BE2C (cell line): Measurements from ENCODE around the gene ZP2.
"Not testable (repeated sequence)": the region's sequence is repeated elsewhere in the genome, so short reads cannot be mapped to it uniquely, and the experiment has no call there.

ENCODE experiments used
- DNase-seq: peaks from one replicate; pipeline ENCODE4 v3.0.0-alpha.2; 2020
- H3K27me3 ChIP-seq: fragments of 250-450 bp; sonication (Bioruptor Pico); 2 replicates; pipeline ENCODE4 v1.5.1; 2020; ENCODE audit warnings: mild to moderate bottlenecking
- H3K36me3 ChIP-seq: fragments of 250-450 bp; sonication (Bioruptor Pico); 2 replicates; pipeline ENCODE4 v1.5.1; 2020; ENCODE audit warnings: mild to moderate bottlenecking
- H3K4me1 ChIP-seq: fragments of 250-450 bp; sonication (Bioruptor Pico); 2 replicates; pipeline ENCODE4 v1.5.1; 2020
- H3K4me3 ChIP-seq: 2 replicates; pipeline ENCODE4 v1.5.1; 2011; ENCODE audit warnings: low read depth, low read length
- H3K9me3 ChIP-seq: fragments of 250-450 bp; sonication (Bioruptor Pico); 2 replicates; pipeline ENCODE4 v1.5.1; 2020
- TF ChIP-seq, protein P1 (sequence below): IDR thresholded peaks from 2 replicates; pipeline ENCODE4 v1.5.1; 2012; ENCODE audit warnings: mild to moderate bottlenecking, low read depth, low read length

The ZP2 gene

DNA sequence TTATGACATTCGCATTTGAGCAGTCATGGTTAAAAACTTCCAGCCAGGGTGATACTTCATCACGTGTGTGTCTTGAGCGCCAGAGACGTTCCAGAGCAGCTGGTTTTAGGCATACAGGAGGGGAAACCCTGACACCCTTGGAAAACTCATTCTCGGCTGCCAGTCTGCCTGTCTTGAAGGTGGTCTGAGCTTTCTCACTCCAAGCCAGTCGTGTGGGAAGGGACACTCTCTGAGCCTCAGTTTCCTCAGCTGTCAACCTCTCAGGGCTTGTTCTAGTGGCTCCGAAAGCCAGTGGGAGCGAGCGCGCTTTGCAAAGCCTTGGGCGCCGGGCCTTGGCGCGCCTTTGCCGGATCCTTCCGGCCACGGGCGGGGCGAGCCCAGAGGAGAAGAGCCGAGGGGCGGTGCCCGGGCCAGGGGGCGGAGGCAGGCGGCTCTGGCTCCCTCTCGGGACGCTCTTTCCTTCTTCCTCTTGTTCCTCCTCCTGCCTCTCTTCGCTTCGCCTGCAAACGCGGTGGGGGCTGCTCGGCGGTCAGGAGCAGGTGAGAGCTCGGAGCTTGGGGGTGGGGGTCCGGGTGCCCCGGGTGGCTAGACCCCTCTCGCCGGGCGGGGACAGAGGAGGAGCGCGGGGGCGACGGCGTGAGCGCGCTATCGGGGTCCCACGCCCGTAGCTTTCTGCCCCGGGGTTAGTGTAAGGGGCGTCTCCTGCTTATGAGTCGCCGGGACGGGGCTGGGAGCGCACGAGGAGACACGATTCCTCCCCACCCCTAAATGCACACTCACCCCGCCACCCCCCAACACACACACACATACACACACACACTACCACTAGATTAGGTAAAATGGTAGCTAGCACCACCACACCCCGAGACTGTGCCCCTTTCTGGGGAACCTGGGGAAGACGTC is 52.9 kb downstream of the ZP2 start, which contains the start of gene LDAF1:
Gene LDAF1 (plus strand): TSS at position 467 of the 903 bp plus-strand sequence. CDS start 2,509 bp downstream, outside the sequence.
- DNase-seq = peak; percentile 78
- peak within 1 kb of the TSS; percentile 53 for H3K4me3 ChIP-seq
- H3K27me3 ChIP-seq = peaks cover 20% of the 10 kb centered on the region
- TF ChIP-seq, protein P1, sequence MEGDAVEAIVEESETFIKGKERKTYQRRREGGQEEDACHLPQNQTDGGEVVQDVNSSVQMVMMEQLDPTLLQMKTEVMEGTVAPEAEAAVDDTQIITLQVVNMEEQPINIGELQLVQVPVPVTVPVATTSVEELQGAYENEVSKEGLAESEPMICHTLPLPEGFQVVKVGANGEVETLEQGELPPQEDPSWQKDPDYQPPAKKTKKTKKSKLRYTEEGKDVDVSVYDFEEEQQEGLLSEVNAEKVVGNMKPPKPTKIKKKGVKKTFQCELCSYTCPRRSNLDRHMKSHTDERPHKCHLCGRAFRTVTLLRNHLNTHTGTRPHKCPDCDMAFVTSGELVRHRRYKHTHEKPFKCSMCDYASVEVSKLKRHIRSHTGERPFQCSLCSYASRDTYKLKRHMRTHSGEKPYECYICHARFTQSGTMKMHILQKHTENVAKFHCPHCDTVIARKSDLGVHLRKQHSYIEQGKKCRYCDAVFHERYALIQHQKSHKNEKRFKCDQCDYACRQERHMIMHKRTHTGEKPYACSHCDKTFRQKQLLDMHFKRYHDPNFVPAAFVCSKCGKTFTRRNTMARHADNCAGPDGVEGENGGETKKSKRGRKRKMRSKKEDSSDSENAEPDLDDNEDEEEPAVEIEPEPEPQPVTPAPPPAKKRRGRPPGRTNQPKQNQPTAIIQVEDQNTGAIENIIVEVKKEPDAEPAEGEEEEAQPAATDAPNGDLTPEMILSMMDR = no peak
- H3K36me3 ChIP-seq = no peaks in the 10 kb centered on the region
- H3K4me1 ChIP-seq = no peaks in the 10 kb centered on the region
- H3K9me3 ChIP-seq = no peaks in the 10 kb centered on the region

DNA sequence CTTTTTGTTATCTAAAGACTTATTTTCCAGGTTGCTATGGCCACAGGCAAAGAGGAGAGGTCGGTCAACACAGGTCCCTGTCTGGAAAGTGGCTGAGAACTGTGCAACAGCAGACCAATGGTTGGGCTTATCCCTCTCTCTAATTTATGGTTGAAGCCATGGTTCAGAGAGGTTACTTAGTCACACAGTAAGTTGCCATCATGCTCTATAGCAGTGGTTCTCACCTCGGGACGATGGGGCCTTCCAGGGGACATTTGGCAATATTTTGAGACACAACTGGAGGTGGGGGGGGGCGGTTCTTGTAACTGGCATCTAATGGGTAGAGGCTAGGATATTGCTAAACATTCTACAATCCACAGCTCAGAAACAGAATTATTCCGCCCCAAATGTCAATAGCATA is 53.7 kb downstream of the ZP2 start:
- peaks cover 20% of the 10 kb centered on the region for H3K27me3 ChIP-seq
- H3K4me3 ChIP-seq = no peak overlapping the region
- H3K4me1 ChIP-seq = no peaks in the 10 kb centered on the region
- DNase-seq = no peak
- TF ChIP-seq, protein P1 = no peak
- no peaks in the 10 kb centered on the region for H3K9me3 ChIP-seq
- H3K36me3 ChIP-seq = no peaks in the 10 kb centered on the region

DNA sequence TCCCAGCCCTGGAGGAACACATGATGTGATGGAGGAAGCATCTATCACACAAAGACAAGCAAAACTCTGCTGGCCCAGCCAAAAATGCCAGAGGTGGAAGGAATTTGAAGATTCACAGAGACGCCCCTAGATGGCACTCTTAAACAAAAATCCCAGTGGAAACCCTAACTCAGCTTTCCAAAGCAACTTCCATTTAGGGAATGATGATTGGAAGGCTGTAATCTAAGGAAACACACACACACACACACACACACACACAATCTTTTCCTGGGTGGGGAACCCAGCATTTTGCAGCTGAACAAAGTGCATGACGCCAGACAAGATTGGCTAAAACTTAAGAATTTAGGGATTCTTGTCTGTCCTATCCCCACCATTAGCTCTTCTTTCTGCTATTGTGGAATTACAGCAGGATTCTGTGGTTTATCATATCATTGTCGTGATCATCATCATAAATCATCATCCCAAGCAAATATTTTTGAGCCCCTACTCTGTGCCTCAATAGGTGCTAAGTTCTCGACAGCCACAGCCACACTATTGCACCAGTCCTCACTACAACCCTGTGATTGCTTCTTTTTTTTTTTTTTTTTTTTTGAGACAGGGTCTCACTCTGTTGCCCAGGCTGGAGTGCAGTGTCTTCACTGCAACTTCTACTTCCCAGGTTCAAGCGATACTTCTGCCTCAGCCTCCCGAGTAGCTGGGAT is 54.5 kb downstream of the ZP2 start:
- Histone ChIP-seq H3K9me3 (no peaks in the 10 kb centered on the region), H3K36me3 (no peaks in the 10 kb centered on the region), H3K4me3 (no peak overlapping the region), H3K27me3 (peaks cover 20% of the 10 kb centered on the region), H3K4me1 (no peaks in the 10 kb centered on the region)
- peak; percentile 36 for DNase-seq
- TF ChIP-seq, protein P1 = peak; percentile 76

DNA sequence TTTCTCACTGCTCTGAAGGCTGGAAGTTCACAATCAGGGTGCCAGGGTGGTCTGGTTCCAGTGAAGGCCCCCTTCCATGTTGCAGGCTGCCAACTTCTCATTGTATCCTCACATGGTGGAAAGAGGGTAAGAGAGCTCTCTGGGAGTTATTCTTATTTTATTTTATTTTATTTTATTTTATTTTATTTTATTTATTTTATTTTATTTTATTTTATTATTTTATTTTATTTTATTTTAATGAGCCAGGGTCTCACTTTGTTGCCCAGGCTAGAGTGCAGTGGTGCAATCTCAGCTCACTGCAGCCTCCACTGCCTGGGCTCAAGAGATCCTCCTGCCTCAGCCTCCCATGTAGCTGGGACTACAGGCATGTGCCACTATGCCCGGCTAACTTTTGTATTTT is 55.4 kb downstream of the ZP2 start:
- H3K27me3 ChIP-seq = peaks cover 13% of the 10 kb centered on the region
- not testable (repeated sequence) for DNase-seq, H3K4me3 ChIP-seq, H3K36me3 ChIP-seq, H3K9me3 ChIP-seq, H3K4me1 ChIP-seq

DNA sequence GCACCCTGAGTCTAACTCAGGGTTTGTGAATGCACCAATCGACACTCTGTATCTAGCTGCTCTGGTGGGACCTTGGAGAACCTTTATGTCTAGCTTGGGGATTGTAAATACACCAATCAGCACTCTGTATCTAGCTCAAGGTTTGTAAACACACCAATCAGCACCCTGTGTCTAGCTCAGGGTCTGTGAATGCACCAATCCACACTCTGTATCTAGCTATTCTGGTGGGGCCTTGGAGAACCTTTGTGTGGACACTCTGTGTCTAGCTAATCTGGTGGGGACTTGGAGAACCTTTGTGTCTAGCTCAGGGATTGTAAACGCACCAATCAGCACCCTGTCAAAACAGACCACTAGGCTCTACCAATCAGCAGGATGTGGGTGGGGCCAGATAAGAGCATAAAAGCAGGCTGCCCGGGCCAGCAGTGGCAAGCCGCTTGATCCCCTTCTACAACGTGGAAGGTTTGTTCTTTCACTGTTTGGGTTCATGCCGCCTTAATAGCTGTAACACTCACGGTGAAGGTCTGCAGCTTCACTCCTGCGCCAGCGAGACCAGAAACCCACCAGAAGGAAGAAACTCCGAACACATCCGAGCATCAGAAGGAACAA is 58.1 kb downstream of the ZP2 start:
- not testable (repeated sequence) for H3K27me3 ChIP-seq, DNase-seq, H3K4me3 ChIP-seq, H3K36me3 ChIP-seq, H3K4me1 ChIP-seq, H3K9me3 ChIP-seq

DNA sequence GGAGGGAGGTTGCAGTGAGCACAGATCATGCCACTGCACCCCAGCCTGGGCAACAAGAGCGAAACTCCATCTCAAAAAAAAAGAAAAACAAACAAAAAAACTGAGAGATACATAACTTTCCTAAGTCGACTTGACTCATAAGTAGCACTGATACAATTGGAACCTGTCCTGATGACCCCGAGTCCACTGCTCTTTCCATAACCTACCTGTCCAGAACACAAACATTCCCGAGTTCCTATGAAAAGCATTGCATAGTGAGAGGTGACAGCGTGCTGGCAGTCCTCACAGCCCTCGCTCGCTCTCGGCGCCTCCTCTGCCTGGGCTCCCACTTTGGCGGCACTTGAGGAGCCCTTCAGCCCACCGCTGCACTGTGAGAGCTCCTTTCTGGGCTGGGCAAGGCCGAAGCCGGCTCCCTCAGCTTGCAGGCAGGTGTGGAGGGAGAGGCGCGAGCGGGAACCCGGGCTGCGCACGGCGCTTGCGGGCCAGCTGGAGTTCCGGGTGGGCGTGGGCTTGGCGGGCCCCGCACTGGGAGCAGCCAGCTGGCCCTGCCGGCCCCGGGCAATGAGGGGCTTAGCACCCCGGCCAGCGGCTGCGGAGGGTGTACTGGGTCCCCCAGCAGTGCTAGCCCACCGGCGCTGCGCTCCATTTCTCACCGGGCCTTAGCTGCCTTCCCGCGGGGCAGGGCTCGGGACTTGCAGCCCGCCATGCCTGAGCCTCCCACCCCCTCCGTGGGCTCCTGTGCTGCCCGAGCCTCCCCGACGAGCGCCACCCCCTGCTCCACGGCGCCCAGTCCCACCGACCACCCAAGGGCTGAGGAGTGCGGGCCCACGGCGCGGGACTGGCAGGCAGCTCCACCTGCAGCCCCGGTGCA is 59.0 kb downstream of the ZP2 start:
- not testable (repeated sequence) for H3K36me3 ChIP-seq, H3K4me1 ChIP-seq, DNase-seq, H3K9me3 ChIP-seq, H3K4me3 ChIP-seq, H3K27me3 ChIP-seq

DNA sequence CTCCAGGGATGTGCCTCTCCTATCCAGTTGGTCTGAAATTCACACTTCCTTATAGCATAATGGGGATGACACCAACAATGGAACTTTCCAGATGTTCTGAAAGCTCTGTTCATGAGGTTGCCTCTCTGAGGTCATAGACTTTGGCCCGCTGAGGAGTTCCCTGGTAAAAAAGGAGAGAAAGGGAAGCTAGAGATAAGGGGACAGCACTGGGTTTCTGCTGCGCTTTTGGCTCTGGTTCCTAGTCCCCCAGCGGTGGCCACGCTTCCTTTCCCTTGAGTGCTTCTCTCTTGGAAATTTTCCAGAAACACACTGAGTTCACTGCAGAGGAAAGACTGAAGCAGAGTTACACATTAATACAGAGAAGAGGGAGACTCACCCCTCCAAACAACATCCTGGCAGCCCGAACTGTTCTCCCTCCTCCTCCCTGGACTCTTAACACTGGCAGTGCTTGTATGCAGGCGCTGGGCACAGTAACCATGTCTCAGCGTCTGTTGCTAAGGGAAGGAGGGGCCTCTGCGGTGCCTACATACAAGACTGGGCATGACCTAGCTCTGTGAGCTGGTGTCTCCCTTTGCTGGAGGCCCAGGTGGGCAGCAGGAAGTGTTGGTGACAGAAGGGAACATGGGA is 60.9 kb downstream of the ZP2 start, which contains the start of gene DNAH3:
Gene DNAH3 (minus strand): TSS at position 472 of the 627 bp plus-strand sequence. CDS start 527 bp downstream, outside the sequence.
- Histone ChIP-seq H3K36me3 (no peaks in the 10 kb centered on the region), H3K4me3 (no peak within 1 kb of the TSS), H3K4me1 (no peaks in the 10 kb centered on the region), H3K9me3 (no peaks in the 10 kb centered on the region), H3K27me3 (peaks cover 3% of the 10 kb centered on the region)
- TF ChIP-seq, protein P1 = no peak
- DNase-seq = no peak
